ENCODE results near the gene GPC5. TPM values are rescaled to one million over a fixed set of nuclear protein-coding genes. Genes with fewer than 3 reads are reported as not detected.
"Not testable (repeated sequence)": the region's sequence is repeated elsewhere in the genome, so short reads cannot be mapped to it uniquely, and the experiment has no call there.

The GPC5 gene
- total RNA-seq, 1 experiment from 2014 or later: not detected

DNA sequence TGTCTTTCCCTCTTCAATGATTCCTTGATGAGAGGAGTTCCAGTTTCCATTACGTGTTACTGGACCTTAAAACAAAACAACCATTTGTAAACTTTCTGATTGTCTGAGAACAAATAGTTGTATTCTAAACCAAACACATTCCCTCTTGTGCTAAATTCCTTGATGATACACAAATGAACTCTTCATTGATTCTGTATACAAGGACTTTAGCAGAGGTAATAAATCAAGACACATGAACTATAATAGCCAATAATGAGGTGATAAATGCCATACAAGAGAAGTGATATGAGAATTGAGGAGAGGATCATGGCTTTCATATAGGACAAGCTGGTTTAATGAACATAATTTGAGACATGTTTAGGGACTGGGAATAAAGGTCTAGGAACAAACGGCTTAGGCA lies 13.5 kb upstream of the GPC5 start:
- Histone ChIP-seq H3K9me3 (replicated peaks) (no peaks in the 10 kb centered on the region), H3K36me3 (no peaks in the 10 kb centered on the region), H3K27ac (no peak overlapping the region), H3K4me3 (no peak overlapping the region), H3K4me1 (replicated peaks) (no peaks in the 10 kb centered on the region), H3K27me3 (replicated peaks) (0 out of 2 replicates have a peak, but pooled peaks cover 3% of the 10 kb centered on the region)
- no peak for DNase-seq (ENCODE audit: low read depth in 1 of 2, low spot score in 2 of 2)

DNA sequence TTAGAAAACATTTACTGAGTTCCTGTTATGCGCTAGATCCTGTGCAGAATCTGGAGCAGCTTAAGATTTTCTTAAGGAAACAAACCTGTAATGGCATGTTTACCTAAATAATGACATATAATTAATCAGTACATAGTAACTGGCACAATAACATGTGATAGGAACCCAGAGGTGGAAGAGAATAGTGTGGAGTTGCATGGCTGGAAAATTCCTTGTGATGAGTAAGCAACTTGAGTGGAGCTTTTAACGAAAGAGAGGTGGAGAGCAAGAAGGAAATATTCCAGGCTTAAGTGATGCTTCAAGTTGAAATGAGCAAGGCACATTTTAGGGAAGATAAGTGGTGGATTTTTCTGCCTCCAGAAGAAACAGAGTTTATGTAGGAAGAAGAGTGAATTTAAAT lies 9.2 kb upstream of the GPC5 start:
- no peak overlapping the region for H3K27ac ChIP-seq
- no peak for DNase-seq (ENCODE audit: low read depth in 1 of 2, low spot score in 2 of 2)
- no peaks in the 10 kb centered on the region for H3K4me1 ChIP-seq (replicated peaks)
- 0 out of 2 replicates have a peak, but pooled peaks cover 3% of the 10 kb centered on the region for H3K27me3 ChIP-seq (replicated peaks)
- H3K9me3 ChIP-seq (replicated peaks): no peaks in the 10 kb centered on the region
- H3K4me3 ChIP-seq: no peak overlapping the region
- H3K36me3 ChIP-seq: no peaks in the 10 kb centered on the region

DNA sequence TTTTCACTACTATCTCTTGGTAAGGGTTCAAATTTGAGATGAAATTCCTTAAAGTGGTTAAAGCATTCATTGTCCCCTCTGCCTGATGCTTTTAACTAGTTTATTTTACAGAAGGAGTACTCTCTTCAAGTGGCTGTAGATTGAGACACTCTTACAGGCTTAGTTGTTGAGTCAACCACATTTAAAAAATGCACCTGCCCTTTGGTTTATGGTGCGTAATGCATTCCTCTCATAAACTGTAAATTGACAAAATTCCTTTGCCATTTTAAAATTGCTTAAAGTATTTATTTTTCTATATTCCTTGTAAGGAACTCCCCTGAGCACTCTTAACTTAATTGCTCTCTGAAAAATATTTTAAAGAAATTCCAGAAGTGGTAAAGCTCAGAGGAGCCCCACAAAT lies 826 bp upstream of the GPC5 start:
- no peak overlapping the region for H3K4me3 ChIP-seq
- DNase-seq (ENCODE audit: low read depth in 1 of 2, low spot score in 2 of 2): no peak
- H3K27me3 ChIP-seq (replicated peaks): peaks cover 19% of the 10 kb centered on the region
- no peak overlapping the region for H3K27ac ChIP-seq
- peaks cover 5% of the 10 kb centered on the region; the same call in 1 of the 2 replicates for H3K4me1 ChIP-seq (replicated peaks)
- no peaks in the 10 kb centered on the region for H3K36me3 ChIP-seq
- H3K9me3 ChIP-seq (replicated peaks): no peaks in the 10 kb centered on the region

DNA sequence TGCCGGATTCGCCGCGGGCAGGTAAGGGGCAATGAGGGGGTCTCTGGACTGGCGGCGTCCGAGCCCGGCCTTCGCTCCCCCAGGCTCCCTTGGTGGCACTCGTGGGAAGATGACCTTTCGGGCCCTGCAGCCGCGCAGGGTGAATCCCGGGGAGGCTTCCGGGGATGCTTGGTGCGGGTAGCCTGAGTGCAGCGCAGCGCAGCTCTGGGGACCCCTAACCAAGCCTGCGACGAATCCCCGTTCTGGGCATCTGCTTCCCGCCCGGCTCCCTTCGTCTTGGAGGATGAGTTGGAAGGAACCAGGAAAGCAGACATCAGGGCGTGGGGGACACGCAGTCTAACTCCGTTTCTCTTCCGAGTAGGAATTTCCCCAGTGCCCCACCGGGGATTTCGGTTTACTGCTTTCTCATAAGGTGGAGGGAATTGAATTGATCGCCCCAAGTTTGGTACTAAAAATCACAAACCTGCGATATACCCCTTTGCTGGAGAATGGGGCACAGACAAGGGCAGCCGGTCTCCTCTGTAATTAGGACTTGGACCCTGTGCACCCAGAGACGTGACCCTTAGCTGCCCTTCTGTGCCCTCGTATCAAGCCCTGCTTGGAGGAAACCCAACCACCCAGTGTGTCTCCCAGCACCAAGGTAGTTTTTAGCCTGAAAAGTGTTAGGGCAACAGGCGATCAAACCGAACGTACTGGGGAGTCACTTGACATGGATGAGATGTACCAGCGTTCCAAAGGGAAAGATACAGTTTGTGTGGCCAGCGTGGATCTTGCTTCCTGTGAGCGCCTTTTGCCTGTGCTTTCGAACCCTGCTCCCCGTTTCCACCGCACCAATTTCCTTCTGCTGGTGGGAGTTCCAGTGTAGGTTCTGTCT lies 1.0 kb downstream of the GPC5 start:
- no peaks in the 10 kb centered on the region for H3K9me3 ChIP-seq (replicated peaks)
- H3K4me3 ChIP-seq: no peak overlapping the region
- peaks cover 19% of the 10 kb centered on the region for H3K27me3 ChIP-seq (replicated peaks)
- peaks cover 5% of the 10 kb centered on the region; the same call in 1 of the 2 replicates for H3K4me1 ChIP-seq (replicated peaks)
- no peak for DNase-seq (ENCODE audit: low read depth in 1 of 2, low spot score in 2 of 2)
- no peak overlapping the region for H3K27ac ChIP-seq
- H3K36me3 ChIP-seq: no peaks in the 10 kb centered on the region

DNA sequence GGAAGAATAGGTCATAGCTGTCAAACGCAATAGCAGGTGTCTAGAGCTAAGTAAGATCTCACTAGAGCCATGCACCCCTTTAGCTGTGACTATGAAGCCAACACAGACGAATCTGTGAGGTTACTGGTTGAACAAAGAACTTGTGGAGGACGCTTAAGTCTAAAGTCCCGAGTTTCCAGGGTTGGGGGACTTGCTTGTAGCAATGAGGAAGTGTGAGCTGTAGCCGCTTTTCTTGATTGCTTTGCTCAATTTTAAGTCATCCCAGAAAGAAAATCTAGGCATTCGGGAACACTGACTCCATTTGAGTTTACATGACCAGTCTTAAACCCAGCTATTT lies 1.6 kb downstream of the GPC5 start:
- no peak for DNase-seq (ENCODE audit: low read depth in 1 of 2, low spot score in 2 of 2)
- peaks cover 5% of the 10 kb centered on the region; the same call in 1 of the 2 replicates for H3K4me1 ChIP-seq (replicated peaks)
- H3K9me3 ChIP-seq (replicated peaks): no peaks in the 10 kb centered on the region
- no peak overlapping the region for H3K27ac ChIP-seq
- peaks cover 19% of the 10 kb centered on the region for H3K27me3 ChIP-seq (replicated peaks)
- no peaks in the 10 kb centered on the region for H3K36me3 ChIP-seq
- no peak overlapping the region for H3K4me3 ChIP-seq

DNA sequence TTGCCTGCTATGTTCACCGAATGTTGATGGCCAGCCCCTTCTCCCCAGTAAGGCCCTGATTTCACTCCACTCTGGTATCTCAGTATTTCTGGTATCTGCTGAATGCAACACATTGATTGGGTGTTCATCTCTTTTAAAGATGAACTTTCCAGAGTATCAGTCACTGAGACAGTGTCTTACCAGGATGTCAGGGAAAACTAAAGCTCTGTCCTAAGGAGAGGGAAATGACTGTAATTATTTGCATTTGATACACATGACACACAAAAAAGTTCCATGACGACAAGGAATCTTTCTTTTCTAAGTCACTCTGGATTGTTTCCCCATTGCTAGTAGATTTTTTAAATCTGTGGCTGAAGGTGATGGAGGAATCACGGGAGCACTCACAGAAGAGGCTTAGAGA lies 2.2 kb downstream of the GPC5 start:
- Histone ChIP-seq H3K27me3 (replicated peaks) (peaks cover 19% of the 10 kb centered on the region), H3K27ac (no peak overlapping the region)

DNA sequence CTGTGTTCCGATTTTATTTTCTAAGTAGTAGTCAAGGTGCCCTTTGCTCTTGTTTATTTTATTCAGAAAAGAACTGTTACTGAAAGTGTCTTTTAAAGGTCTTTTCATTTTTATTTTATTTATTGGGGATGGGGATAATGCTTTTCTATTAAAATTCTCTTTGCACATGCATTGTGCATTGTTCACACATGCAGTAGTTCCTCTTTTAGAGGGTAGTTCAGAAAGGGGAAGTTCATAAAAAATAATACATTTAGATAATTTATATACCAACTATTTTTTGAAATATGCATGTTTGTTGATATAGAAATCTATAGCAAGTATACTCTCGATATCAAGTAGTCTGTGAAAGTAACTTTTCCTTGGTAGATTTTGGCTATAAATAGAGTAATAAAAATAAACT lies 3.5 kb downstream of the GPC5 start:
- no peak overlapping the region for H3K27ac ChIP-seq
- H3K27me3 ChIP-seq (replicated peaks): peaks cover 19% of the 10 kb centered on the region
- DNase-seq (ENCODE audit: low read depth in 1 of 2, low spot score in 2 of 2): no peak
- H3K4me1 ChIP-seq (replicated peaks): peaks cover 5% of the 10 kb centered on the region; the same call in 1 of the 2 replicates
- H3K4me3 ChIP-seq: no peak overlapping the region
- H3K36me3 ChIP-seq: no peaks in the 10 kb centered on the region
- H3K9me3 ChIP-seq (replicated peaks): no peaks in the 10 kb centered on the region

More for the DNA sequence above, 2.2 kb downstream of the GPC5 start:
- H3K9me3 ChIP-seq (replicated peaks): no peaks in the 10 kb centered on the region
- no peak for DNase-seq (ENCODE audit: low read depth in 1 of 2, low spot score in 2 of 2)
- no peaks in the 10 kb centered on the region for H3K36me3 ChIP-seq
- H3K4me3 ChIP-seq: no peak overlapping the region
- H3K4me1 ChIP-seq (replicated peaks): peaks cover 5% of the 10 kb centered on the region; the same call in 1 of the 2 replicates

DNA sequence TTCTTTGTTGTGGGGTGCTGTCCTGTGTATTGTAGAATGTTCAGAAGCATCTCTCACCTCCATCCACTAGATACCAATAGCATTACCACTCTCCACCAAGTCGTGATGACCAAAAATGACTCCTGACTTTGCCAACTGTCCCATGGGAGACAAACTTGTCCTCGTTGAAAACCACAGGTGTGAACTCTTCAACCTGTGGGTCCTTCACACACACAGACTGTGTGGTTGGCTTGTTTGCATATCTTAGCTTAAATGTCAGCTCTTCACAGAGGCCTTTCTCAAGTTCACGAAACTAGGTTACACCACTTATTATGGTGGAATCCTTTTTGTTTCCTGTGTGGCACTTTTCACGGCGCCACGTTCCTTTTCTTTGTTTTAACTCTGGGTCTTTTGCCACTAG lies 6.8 kb downstream of the GPC5 start:
- H3K4me1 ChIP-seq (replicated peaks): no peaks in the 10 kb centered on the region
- no peak for DNase-seq (ENCODE audit: low read depth in 1 of 2, low spot score in 2 of 2)
- H3K36me3 ChIP-seq: no peaks in the 10 kb centered on the region
- no peaks in the 10 kb centered on the region for H3K9me3 ChIP-seq (replicated peaks)
- no peak overlapping the region for H3K4me3 ChIP-seq
- no peak overlapping the region for H3K27ac ChIP-seq
- H3K27me3 ChIP-seq (replicated peaks): peaks cover 3% of the 10 kb centered on the region; the same call in 1 of the 2 replicates

DNA sequence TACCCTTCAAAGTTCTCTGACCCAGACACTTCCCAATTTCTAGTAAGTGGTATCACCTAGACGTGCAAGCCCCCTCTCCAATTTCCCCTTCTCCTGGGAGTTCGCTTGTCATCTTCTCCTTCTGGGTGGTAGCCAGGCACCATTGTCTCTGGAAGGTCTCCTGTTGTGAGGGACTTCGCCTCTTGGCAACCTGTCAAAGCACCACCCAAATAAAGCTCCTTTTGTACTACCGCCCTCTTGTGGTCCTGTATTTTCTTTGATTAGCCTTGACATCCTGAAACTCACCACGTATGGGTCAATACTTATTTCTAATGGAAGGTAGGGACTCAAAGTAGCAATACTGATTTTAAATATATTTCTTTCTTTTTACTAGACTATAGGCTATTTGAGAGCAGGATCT lies 8.2 kb downstream of the GPC5 start:
- no peaks in the 10 kb centered on the region for H3K9me3 ChIP-seq (replicated peaks)
- H3K36me3 ChIP-seq: no peaks in the 10 kb centered on the region
- no peaks in the 10 kb centered on the region for H3K4me1 ChIP-seq (replicated peaks)
- no peak overlapping the region for H3K4me3 ChIP-seq
- DNase-seq (ENCODE audit: low read depth in 1 of 2, low spot score in 2 of 2): peak in 1 of 2 experiments; percentile 7
- H3K27ac ChIP-seq: no peak overlapping the region
- H3K27me3 ChIP-seq (replicated peaks): no peaks in the 10 kb centered on the region

DNA sequence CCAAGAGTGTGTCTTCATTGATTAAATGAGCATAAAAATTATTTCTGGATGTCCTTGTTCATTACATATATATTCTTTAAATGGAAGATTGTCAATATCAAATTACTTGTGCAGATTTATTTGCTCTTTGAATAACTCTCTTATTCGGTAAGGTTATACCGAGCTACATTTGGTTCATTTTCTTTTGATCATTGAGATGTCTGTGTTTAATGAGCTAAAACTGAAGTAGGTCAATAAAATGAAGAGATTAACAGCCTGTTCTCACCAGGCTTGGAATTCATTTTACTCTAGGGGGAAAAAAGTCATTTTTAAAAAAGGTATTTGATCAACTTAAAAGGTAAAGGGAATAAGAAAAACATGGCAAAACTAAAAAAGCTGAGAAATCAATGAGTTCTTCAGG lies 10.6 kb downstream of the GPC5 start:
- H3K4me1 ChIP-seq (replicated peaks): no peaks in the 10 kb centered on the region
- H3K27ac ChIP-seq: no peak overlapping the region
- no peaks in the 10 kb centered on the region for H3K9me3 ChIP-seq (replicated peaks)
- no peak overlapping the region for H3K4me3 ChIP-seq
- no peak for DNase-seq (ENCODE audit: low read depth in 1 of 2, low spot score in 2 of 2)
- no peaks in the 10 kb centered on the region for H3K36me3 ChIP-seq
- H3K27me3 ChIP-seq (replicated peaks): no peaks in the 10 kb centered on the region

DNA sequence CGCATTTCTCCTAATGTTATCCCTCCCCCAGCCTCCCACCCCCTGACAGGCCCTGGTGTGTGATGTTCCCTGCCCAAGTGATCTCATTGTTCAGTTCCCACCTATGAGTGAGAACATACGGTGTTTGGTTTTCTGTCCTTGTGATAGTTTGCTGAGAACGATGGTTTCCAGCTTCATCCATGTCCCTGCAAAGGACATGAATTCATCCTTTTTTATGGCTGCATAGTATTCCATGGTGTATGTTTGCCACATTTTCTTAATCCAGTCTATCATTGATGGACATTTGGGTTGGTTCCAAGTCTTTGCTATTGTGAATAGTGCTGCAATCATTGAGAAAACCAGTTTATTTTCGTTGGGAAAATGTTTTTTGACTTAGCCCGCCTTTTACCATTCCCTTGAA lies 18.2 kb downstream of the GPC5 start:
- not testable (repeated sequence) for H3K4me1 ChIP-seq (replicated peaks); DNase-seq (ENCODE audit: low read depth in 1 of 2, low spot score in 2 of 2); H3K27me3 ChIP-seq (replicated peaks); H3K4me3 ChIP-seq; H3K9me3 ChIP-seq (replicated peaks); H3K27ac ChIP-seq; H3K36me3 ChIP-seq

DNA sequence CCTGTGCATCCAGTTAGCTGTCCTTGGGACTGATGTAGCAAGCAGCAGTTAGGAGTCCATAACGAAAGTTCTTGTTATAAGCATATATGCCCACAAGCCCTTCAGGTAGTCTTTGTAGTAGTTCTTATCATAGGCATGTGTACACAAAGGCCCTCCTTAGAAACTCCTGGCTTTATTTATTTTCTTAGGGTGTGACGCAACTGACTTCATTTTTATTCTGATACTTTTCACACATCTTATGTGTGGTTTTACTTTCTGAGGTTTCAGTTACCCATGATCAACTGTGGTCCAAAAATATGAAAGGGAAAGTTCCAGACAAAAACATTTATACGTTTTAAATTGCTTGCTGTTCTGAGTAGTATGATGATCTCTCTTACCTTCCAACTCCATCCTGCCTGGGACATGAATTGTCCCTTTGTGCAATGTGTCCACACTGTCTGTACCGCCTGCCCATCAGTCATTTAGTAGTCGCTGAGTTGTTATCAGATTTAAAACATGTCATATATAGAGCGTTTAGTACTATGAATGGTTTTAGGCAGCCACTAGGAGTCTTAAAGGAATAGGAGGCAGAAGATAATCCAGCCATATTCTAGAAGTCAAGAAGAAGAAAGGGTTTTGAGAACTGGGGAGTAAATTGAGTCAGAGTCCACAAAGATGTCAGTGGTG lies 19.4 kb downstream of the GPC5 start:
- Histone ChIP-seq H3K27me3 (replicated peaks) (no peaks in the 10 kb centered on the region), H3K4me1 (replicated peaks) (no peaks in the 10 kb centered on the region), H3K27ac (no peak overlapping the region), H3K4me3 (no peak overlapping the region), H3K36me3 (no peaks in the 10 kb centered on the region), H3K9me3 (replicated peaks) (no peaks in the 10 kb centered on the region)
- no peak for DNase-seq (ENCODE audit: low read depth in 1 of 2, low spot score in 2 of 2)

DNA sequence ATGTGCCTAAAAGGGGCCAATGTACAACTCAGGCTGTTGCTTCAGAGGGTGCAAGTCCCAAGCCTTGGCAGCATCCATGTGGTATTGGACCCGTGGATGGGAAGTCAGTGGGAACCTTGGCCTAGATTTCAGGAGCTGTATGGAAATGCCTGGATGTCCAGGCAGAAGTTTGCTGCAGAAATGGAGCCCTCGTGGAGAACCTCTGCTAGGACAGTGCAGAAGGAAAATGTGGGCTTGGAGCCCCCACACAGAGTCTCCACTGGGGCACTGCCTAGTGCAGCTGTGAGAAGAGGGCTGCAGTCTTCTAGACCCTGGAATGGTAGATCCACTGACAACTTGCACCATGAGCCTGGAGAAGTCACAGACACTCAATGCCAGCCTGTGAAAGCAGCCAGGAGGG lies 28.5 kb downstream of the GPC5 start:
- no peak overlapping the region for H3K27ac ChIP-seq
- no peak overlapping the region for H3K4me3 ChIP-seq
- H3K36me3 ChIP-seq: no peaks in the 10 kb centered on the region
- no peaks in the 10 kb centered on the region for H3K27me3 ChIP-seq (replicated peaks)
- H3K9me3 ChIP-seq (replicated peaks): no peaks in the 10 kb centered on the region
- no peaks in the 10 kb centered on the region for H3K4me1 ChIP-seq (replicated peaks)
- no peak for DNase-seq (ENCODE audit: low read depth in 1 of 2, low spot score in 2 of 2)

DNA sequence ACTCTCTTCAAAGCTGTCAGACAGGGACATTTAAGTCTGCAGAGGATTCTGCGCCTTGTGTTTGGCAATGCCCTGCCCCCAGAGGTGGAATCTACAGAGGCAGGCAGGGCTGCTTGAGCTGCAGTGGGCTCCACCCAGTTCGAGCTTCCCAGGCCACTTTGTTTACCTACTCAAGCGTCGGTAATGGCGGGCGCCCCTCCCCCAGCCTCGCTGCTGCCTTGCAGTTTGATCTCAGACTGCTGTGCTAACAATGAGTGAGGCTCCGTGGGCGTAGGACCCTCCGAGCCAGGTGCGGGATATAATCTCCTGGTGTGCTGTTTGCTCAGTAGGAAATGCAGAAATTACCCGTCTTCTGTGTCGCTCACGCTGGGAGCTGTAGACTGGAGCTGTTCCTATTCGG lies 40.3 kb downstream of the GPC5 start:
- not testable (repeated sequence) for H3K27me3 ChIP-seq (replicated peaks); H3K9me3 ChIP-seq (replicated peaks); H3K27ac ChIP-seq; H3K4me3 ChIP-seq; DNase-seq (ENCODE audit: low read depth in 1 of 2, low spot score in 2 of 2); H3K36me3 ChIP-seq; H3K4me1 ChIP-seq (replicated peaks)

Measured in SJSA1 (cell line).